Mucosa of descending colon (tissue), 3 donors: ENCODE measurements around the gene ATF2. TPM values are rescaled to one million over a fixed set of nuclear protein-coding genes. Genes with fewer than 3 reads are reported as not detected.

Experiments
- ATAC-seq: fragments of 200-7000 bp; cut with Tn5 transposase; one replicate; pipeline ENCODE4 v1.9.1; 2020; ENCODE audit warnings: mild to moderate bottlenecking, moderate library complexity
- DNase-seq, 3 donors: peaks; one replicate each; pipeline ENCODE4 v3.0.0-alpha.2; 2020
- H3K36me3 ChIP-seq: fragments of 200-600 bp; one replicate; pipeline ENCODE4 v1.8.0; 2021; ENCODE audit warnings: low read depth, mild to moderate bottlenecking
- H3K4me1 ChIP-seq: fragments of 200-600 bp; one replicate; pipeline ENCODE4 v1.8.0; 2021; ENCODE audit warnings: low read depth, mild to moderate bottlenecking
- H3K4me3 ChIP-seq: fragments of 200-600 bp; one replicate; pipeline ENCODE4 v1.8.0; 2021; ENCODE audit warnings: mild to moderate bottlenecking
- H3K9me3 ChIP-seq: fragments of 200-600 bp; one replicate; pipeline ENCODE4 v1.8.0; 2021; ENCODE audit warnings: mild to moderate bottlenecking
- intact Hi-C, 2 donors: fragments of 100-400 bp; cut with DNase I in 1 of 2; cut with micrococcal nuclease in 1 of 2; formaldehyde crosslinking; loops; one replicate each; pipeline versions ENCODE4 v1.11.0 to v1.11.1; 2022; cut with DNase I, micrococcal nuclease
- total RNA-seq, 3 donors: library from RNA; stranded (reverse); fragmentation: NEBNext Ultra II Directional in 2 of 3; extraction: Animal tissue kit (Norgen Biotek cat#: 25700) in 2 of 3; gene quantifications; one replicate each; pipeline versions ENCODE4 v1.2.1 to v1.2.4, GENCODE V29; 2021 to 2023
- TF ChIP-seq, protein P1 (sequence below): fragments of 200-600 bp; IDR thresholded peaks from one replicate; pipeline ENCODE4 v1.8.0; 2022; ENCODE audit warnings: antibody characterized with exemption, mild to moderate bottlenecking
- donor health status: DM: no; HTN: no; CAD: no; lungs with moderate emphysema.
- donor health status: DM: no; HTN: no; CAD: no.
- donor health status: DM: no; HTN: yes; CAD: no.

ATF2 gene
- total RNA-seq, 3 donors from 2014 or later, result 43.3 to 50.3 (median 44.7) TPM

GRCh38 chr2:175170659-175171304 is 2.8 kb upstream of the ATF2 start:
- no peak for ATAC-seq
- intact Hi-C loops, result no loop called here
- DNase-seq, result no peak
- Histone ChIP-seq H3K36me3 (peaks cover 4% of the 10 kb centered on the region), H3K9me3 (no peaks in the 10 kb centered on the region), H3K4me3 (no peak overlapping the region), H3K4me1 (peaks cover 16% of the 10 kb centered on the region)
- TF ChIP-seq, protein P1, sequence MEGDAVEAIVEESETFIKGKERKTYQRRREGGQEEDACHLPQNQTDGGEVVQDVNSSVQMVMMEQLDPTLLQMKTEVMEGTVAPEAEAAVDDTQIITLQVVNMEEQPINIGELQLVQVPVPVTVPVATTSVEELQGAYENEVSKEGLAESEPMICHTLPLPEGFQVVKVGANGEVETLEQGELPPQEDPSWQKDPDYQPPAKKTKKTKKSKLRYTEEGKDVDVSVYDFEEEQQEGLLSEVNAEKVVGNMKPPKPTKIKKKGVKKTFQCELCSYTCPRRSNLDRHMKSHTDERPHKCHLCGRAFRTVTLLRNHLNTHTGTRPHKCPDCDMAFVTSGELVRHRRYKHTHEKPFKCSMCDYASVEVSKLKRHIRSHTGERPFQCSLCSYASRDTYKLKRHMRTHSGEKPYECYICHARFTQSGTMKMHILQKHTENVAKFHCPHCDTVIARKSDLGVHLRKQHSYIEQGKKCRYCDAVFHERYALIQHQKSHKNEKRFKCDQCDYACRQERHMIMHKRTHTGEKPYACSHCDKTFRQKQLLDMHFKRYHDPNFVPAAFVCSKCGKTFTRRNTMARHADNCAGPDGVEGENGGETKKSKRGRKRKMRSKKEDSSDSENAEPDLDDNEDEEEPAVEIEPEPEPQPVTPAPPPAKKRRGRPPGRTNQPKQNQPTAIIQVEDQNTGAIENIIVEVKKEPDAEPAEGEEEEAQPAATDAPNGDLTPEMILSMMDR, result no peak

DNA sequence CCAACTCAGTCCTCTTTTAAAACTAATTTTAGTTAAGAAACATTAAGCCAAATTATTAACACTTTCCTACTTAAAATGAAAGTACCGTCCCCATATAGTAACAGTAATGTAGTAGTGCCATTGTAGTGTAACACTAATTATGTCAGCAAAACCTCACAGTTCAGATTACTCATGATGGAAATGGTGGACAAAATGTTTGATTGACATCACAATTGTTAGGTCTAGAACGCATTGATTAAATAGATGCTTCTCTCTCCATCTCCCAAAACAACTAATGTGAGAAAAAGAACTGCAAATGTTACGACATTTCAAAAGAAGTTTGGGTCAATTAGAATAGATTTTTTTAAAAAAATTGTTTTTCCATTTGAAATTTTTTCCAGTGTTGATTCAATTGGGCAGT is 1.2 kb upstream of the ATF2 start:
- peaks cover 4% of the 10 kb centered on the region for H3K36me3 ChIP-seq
- H3K9me3 ChIP-seq, result no peaks in the 10 kb centered on the region
- DNase-seq (no peak), ATAC-seq (no peak)
- peaks cover 16% of the 10 kb centered on the region for H3K4me1 ChIP-seq
- no peak overlapping the region for H3K4me3 ChIP-seq
- intact Hi-C loops, result no loop called here
- TF ChIP-seq, protein P1, result no peak

GRCh38 chr2:175168564-175168945 is 552 bp upstream of the ATF2 start:
- DNase-seq (no peak), ATAC-seq (no peak)
- peaks cover 16% of the 10 kb centered on the region for H3K4me1 ChIP-seq
- peak overlapping the region; percentile 94 for H3K4me3 ChIP-seq
- intact Hi-C loops, result no loop called here
- TF ChIP-seq, protein P1, result no peak
- peaks cover 4% of the 10 kb centered on the region for H3K36me3 ChIP-seq
- H3K9me3 ChIP-seq, result no peaks in the 10 kb centered on the region

DNA sequence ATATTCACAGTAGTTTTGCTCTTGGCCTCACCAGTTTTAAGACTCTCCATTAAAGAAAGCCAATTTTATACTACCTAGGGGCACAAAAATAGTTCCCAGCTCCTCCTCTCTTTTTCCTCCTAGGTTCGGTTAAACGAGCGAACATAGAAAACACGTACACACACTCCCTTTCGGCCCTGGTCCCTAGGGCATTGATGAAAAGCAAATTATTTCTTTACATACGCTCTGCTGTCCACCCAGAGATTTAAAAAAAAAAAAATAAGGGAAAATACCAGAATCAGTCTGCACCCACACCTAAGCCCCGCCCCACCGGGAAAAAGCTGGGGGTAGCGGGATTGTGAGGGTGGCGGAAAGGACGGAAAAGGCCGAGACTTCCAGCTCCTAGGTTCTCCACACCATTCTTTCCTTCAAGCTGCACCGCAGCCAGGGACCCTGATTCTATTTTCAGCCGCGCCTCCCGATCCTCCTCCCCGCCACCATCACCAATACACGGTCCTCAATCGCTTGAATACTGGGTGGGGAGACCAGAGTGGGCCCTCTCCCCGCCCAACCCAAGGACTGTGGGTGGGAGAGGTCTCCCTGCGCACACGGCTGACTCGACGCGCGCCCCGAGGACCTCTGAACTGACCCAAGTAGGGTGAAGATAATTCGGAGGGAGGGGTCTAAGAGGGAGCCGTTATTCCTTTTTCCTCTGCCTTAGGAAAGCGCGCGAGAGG is 769 bp downstream of the ATF2 start:
- TF ChIP-seq, protein P1, result no peak
- peaks cover 4% of the 10 kb centered on the region for H3K36me3 ChIP-seq
- peak overlapping the region; percentile 94 for H3K4me3 ChIP-seq
- intact Hi-C loops, result no loop called here
- peaks cover 16% of the 10 kb centered on the region for H3K4me1 ChIP-seq
- DNase-seq, result peak; percentile 41 to 66 (median 63)
- peak; percentile 5 for ATAC-seq
- no peaks in the 10 kb centered on the region for H3K9me3 ChIP-seq

- TF ChIP-seq, protein P1, result no peak
- intact Hi-C loops, result no loop called here
- no peak for DNase-seq
- ATAC-seq, result no peak
- Histone ChIP-seq H3K9me3 (no peaks in the 10 kb centered on the region), H3K4me3 (no peak overlapping the region), H3K4me1 (peaks cover 16% of the 10 kb centered on the region), H3K36me3 (peaks cover 4% of the 10 kb centered on the region)
Measured at GRCh38 chr2:175166216-175166824, 1.7 kb downstream of the ATF2 start.
